Measurements from ENCODE around the gene WDFY3. TPM values are rescaled to one million over a fixed set of nuclear protein-coding genes. Genes with fewer than 3 reads are reported as not detected.
"Not testable (repeated sequence)": the region's sequence is repeated elsewhere in the genome, so short reads cannot be mapped to it uniquely, and the experiment has no call there.

Gene WDFY3
- total RNA-seq, 2 donors from 2014 or later = 0.38 to 1.3 TPM

DNA sequence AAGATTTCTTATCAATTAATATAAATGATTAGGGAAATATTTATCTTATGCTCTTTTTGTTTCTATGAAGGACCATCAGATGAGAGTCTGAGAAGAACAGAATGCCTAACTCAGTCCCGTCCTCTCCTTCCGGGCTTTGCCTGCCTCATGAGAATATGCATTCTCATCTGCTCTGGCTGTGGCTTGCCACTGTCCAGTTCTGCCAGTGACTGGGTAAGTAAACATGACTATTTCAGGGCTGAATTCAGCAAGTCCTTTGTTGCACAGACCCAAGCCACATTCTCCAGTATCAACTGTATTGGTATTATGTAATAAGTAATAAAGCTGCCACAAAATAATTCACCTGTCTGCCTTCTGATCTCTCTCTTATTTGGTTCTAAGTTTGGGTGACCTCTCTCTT is 110.7 kb downstream of the WDFY3 start:
- Mint-ChIP-seq H3K4me1 (ENCODE audit: low read depth) (no peaks in the 10 kb centered on the region), H3K4me3 (no peak overlapping the region), H3K36me3 (ENCODE audit: insufficient read depth in 2 of 2) (no peaks in the 10 kb centered on the region), H3K9me3 (no peaks in the 10 kb centered on the region), H3K27ac (no peak overlapping the region), H3K27me3 (ENCODE audit: low read depth) (no peaks in the 10 kb centered on the region)
- DNase-seq (no peak), ATAC-seq (replicated peaks in 1 of 2) (no peak)

GRCh38 chr4:84852081-84852480 is 114.4 kb downstream of the WDFY3 start:
- Mint-ChIP-seq H3K36me3 (ENCODE audit: insufficient read depth in 2 of 2) (no peaks in the 10 kb centered on the region), H3K27ac (no peak overlapping the region), H3K27me3 (ENCODE audit: low read depth) (no peaks in the 10 kb centered on the region), H3K4me1 (ENCODE audit: low read depth) (no peaks in the 10 kb centered on the region), H3K4me3 (no peak overlapping the region), H3K9me3 (no peaks in the 10 kb centered on the region)
- ATAC-seq (replicated peaks in 1 of 2) (no peak), DNase-seq (no peak)

GRCh38 chr4:84849051-84849640 is 117.3 kb downstream of the WDFY3 start:
- no peaks in the 10 kb centered on the region for H3K36me3 Mint-ChIP-seq (ENCODE audit: insufficient read depth in 2 of 2)
- no peak for ATAC-seq (replicated peaks in 1 of 2)
- no peaks in the 10 kb centered on the region for H3K9me3 Mint-ChIP-seq
- H3K27me3 Mint-ChIP-seq (ENCODE audit: low read depth) = no peaks in the 10 kb centered on the region
- DNase-seq = no peak
- H3K4me1 Mint-ChIP-seq (ENCODE audit: low read depth) = no peaks in the 10 kb centered on the region
- no peak overlapping the region for H3K4me3 Mint-ChIP-seq
- H3K27ac Mint-ChIP-seq = no peak overlapping the region

- ATAC-seq (replicated peaks in 1 of 2) = no peak
- H3K27me3 Mint-ChIP-seq (ENCODE audit: low read depth) = no peaks in the 10 kb centered on the region
- H3K4me3 Mint-ChIP-seq = no peak overlapping the region
Observed at GRCh38 chr4:84848432-84848831, 118.1 kb downstream of the WDFY3 start.

DNA sequence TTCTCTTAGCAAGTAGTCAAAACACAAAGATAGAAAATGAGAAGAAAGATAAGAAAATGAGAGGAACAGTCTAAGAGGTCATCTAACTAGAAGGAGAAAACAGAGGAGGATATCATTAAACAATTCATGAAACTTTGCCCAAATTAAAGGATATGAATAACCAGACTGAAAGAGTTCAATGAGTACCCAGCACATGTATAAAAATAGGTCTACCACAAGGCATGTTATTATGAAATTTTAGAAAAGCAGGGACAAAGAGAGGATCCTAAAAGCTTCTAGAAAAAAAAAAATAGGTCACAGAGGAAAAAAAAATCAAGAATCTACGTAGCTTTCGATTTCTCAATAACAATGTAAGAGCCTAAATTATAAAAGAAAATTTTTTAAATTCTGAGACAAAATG is 118.5 kb downstream of the WDFY3 start:
- ATAC-seq (replicated peaks in 1 of 2) = no peak

More at GRCh38 chr4:84848432-84848831, 118.1 kb downstream of the WDFY3 start:
- Mint-ChIP-seq H3K4me1 (ENCODE audit: low read depth) (no peaks in the 10 kb centered on the region), H3K27ac (no peak overlapping the region), H3K36me3 (ENCODE audit: insufficient read depth in 2 of 2) (no peaks in the 10 kb centered on the region), H3K9me3 (no peaks in the 10 kb centered on the region)
- no peak for DNase-seq

GRCh38 chr4:84846985-84847384 is 119.5 kb downstream of the WDFY3 start:
- H3K4me3 Mint-ChIP-seq = no peak overlapping the region

More for the DNA sequence above, 118.5 kb downstream of the WDFY3 start:
- H3K27ac Mint-ChIP-seq = no peak overlapping the region
- H3K36me3 Mint-ChIP-seq (ENCODE audit: insufficient read depth in 2 of 2) = no peaks in the 10 kb centered on the region
- H3K9me3 Mint-ChIP-seq = no peaks in the 10 kb centered on the region
- no peak overlapping the region for H3K4me3 Mint-ChIP-seq
- no peaks in the 10 kb centered on the region for H3K4me1 Mint-ChIP-seq (ENCODE audit: low read depth)
- H3K27me3 Mint-ChIP-seq (ENCODE audit: low read depth) = no peaks in the 10 kb centered on the region
- DNase-seq = no peak

DNA sequence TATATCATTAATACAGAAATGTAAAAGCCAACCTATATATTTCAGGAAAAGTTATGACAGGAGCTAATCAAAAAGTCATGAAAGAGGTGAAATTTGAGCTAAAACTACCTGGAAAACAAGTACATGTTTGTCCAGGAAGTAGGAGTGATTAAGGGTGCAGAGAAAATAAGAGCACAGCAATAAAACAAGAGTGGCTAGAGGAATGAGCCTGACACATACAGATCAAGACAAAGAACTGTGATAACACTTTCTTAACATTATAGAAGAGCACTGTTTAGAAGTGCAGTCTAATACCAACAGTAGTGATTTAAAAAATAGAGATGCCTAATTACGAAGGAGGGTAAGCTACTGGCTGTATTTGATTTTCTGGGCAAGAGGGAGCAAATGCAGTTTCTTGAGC is 125.1 kb downstream of the WDFY3 start:
- Mint-ChIP-seq H3K27ac (no peak overlapping the region), H3K4me3 (no peak overlapping the region), H3K9me3 (no peaks in the 10 kb centered on the region), H3K27me3 (ENCODE audit: low read depth) (no peaks in the 10 kb centered on the region), H3K4me1 (ENCODE audit: low read depth) (no peaks in the 10 kb centered on the region), H3K36me3 (ENCODE audit: insufficient read depth in 2 of 2) (no peaks in the 10 kb centered on the region)
- ATAC-seq (replicated peaks in 1 of 2) (no peak), DNase-seq (no peak)

More at GRCh38 chr4:84846985-84847384, 119.5 kb downstream of the WDFY3 start:
- ATAC-seq (replicated peaks in 1 of 2) (no peak), DNase-seq (no peak)
- Mint-ChIP-seq H3K9me3 (no peaks in the 10 kb centered on the region), H3K27ac (no peak overlapping the region), H3K27me3 (ENCODE audit: low read depth) (no peaks in the 10 kb centered on the region), H3K36me3 (ENCODE audit: insufficient read depth in 2 of 2) (no peaks in the 10 kb centered on the region), H3K4me1 (ENCODE audit: low read depth) (no peaks in the 10 kb centered on the region)

GRCh38 chr4:84837751-84838150 is 128.7 kb downstream of the WDFY3 start:
- ATAC-seq (replicated peaks in 1 of 2) = no peak

GRCh38 chr4:84829633-84830032 is 136.9 kb downstream of the WDFY3 start:
- H3K4me1 Mint-ChIP-seq (ENCODE audit: low read depth); ATAC-seq (replicated peaks in 1 of 2); H3K36me3 Mint-ChIP-seq (ENCODE audit: insufficient read depth in 2 of 2); DNase-seq; H3K27me3 Mint-ChIP-seq (ENCODE audit: low read depth); H3K27ac Mint-ChIP-seq; H3K9me3 Mint-ChIP-seq; H3K4me3 Mint-ChIP-seq: not testable (repeated sequence)

More at GRCh38 chr4:84837751-84838150, 128.7 kb downstream of the WDFY3 start:
- H3K4me3 Mint-ChIP-seq = no peak overlapping the region
- H3K27ac Mint-ChIP-seq = no peak overlapping the region
- no peaks in the 10 kb centered on the region for H3K9me3 Mint-ChIP-seq
- no peak for DNase-seq
- H3K4me1 Mint-ChIP-seq (ENCODE audit: low read depth) = no peaks in the 10 kb centered on the region
- H3K36me3 Mint-ChIP-seq (ENCODE audit: insufficient read depth in 2 of 2) = no peaks in the 10 kb centered on the region
- H3K27me3 Mint-ChIP-seq (ENCODE audit: low read depth) = no peaks in the 10 kb centered on the region

DNA sequence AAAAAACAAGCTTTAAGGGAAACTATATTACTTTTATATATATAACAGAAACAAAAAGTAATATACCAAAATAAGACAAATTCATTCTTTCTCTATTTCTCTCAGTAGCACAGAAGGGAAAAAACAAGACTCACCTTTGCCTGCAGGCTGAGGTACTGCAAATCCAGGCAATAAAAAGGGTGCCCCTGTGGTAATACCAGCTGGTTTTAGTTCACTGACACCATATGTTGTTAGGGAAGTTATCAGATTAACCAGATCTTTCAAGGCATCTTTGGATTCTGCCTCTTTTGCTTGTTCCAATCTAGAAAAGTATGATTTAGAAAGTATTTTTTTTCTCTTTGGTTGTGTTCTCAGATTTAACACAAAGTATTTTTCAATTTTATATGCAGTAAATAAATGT is 139.8 kb downstream of the WDFY3 start:
- no peaks in the 10 kb centered on the region for H3K4me1 Mint-ChIP-seq (ENCODE audit: low read depth)
- no peak for ATAC-seq (replicated peaks in 1 of 2)
- no peaks in the 10 kb centered on the region for H3K36me3 Mint-ChIP-seq (ENCODE audit: insufficient read depth in 2 of 2)
- no peak overlapping the region for H3K27ac Mint-ChIP-seq
- DNase-seq = no peak
- H3K9me3 Mint-ChIP-seq = no peaks in the 10 kb centered on the region
- no peaks in the 10 kb centered on the region for H3K27me3 Mint-ChIP-seq (ENCODE audit: low read depth)
- no peak overlapping the region for H3K4me3 Mint-ChIP-seq

GRCh38 chr4:84825701-84826341 is 140.7 kb downstream of the WDFY3 start:
- Mint-ChIP-seq H3K27ac (no peak overlapping the region), H3K36me3 (ENCODE audit: insufficient read depth in 2 of 2) (no peaks in the 10 kb centered on the region), H3K4me1 (ENCODE audit: low read depth) (no peaks in the 10 kb centered on the region), H3K27me3 (ENCODE audit: low read depth) (no peaks in the 10 kb centered on the region), H3K4me3 (no peak overlapping the region), H3K9me3 (no peaks in the 10 kb centered on the region)
- ATAC-seq (replicated peaks in 1 of 2) (no peak), DNase-seq (no peak)

DNA sequence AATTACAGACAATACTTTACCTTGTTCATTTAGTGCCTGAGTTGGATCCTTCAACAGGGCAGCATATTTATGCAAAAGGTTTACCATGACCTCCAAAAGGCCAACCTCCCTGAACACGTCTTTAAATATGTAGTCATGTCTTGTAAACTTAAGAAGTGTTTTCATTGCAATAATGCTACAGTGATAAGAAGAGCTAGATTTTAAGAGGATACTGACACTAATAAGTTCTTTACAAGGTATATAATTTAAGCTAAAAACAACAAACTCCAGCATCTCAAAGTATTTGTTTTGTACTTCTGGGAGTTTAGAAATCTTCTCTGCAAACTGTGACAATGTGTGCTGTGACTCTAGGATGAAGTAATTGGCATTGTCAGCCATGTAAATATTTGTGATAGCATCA is 145.4 kb downstream of the WDFY3 start:
- no peak for DNase-seq
- Mint-ChIP-seq H3K9me3 (no peaks in the 10 kb centered on the region), H3K4me3 (no peak overlapping the region), H3K27ac (no peak overlapping the region), H3K4me1 (ENCODE audit: low read depth) (no peaks in the 10 kb centered on the region), H3K36me3 (ENCODE audit: insufficient read depth in 2 of 2) (no peaks in the 10 kb centered on the region), H3K27me3 (ENCODE audit: low read depth) (no peaks in the 10 kb centered on the region)
- no peak for ATAC-seq (replicated peaks in 1 of 2)

GRCh38 chr4:84814094-84814750 is 152.3 kb downstream of the WDFY3 start:
- Mint-ChIP-seq H3K36me3 (ENCODE audit: insufficient read depth in 2 of 2) (no peaks in the 10 kb centered on the region), H3K9me3 (no peaks in the 10 kb centered on the region), H3K4me1 (ENCODE audit: low read depth) (no peaks in the 10 kb centered on the region), H3K4me3 (no peak overlapping the region), H3K27ac (no peak overlapping the region), H3K27me3 (ENCODE audit: low read depth) (no peaks in the 10 kb centered on the region)
- DNase-seq = no peak
- no peak for ATAC-seq (replicated peaks in 1 of 2)

Measured in activated T-cell treated with anti-CD3 and anti-CD28 coated beads, Interleukin-2, amount 50 U/mL, for 72 hours (primary cell).